Measurements from ENCODE around the gene MYO5C.

GRCh38 chr15:52218371-52218770 lies 77.2 kb downstream of the MYO5C start:
- TF ChIP-seq CTCF (IDR thresholded peaks at IDR 0.05) = no peak
- no peak for TF ChIP-seq POLR2A (IDR thresholded peaks at IDR 0.05)

Data from testis (tissue), 2 donors.